Dermis blood vessel endothelial cell (primary cell): Measurements from ENCODE around the gene PHF1. TPM values are rescaled to one million over a fixed set of nuclear protein-coding genes. Genes with fewer than 3 reads are reported as not detected.
"Not testable (repeated sequence)": the region's sequence is repeated elsewhere in the genome, so short reads cannot be mapped to it uniquely, and the experiment has no call there.

Experiments used
- DNase-seq: peaks from one replicate; pipeline ENCODE4 v3.0.0; 2010
- total RNA-seq: library from RNA; depleted of rRNA; stranded (reverse); fragments of >200 nt; gene quantifications from 2 replicates; pipeline ENCODE4 v1.2.3, GENCODE V29; 2014

Gene PHF1
- total RNA-seq, 1 donor from 2014 or later: 16.5 TPM

DNA sequence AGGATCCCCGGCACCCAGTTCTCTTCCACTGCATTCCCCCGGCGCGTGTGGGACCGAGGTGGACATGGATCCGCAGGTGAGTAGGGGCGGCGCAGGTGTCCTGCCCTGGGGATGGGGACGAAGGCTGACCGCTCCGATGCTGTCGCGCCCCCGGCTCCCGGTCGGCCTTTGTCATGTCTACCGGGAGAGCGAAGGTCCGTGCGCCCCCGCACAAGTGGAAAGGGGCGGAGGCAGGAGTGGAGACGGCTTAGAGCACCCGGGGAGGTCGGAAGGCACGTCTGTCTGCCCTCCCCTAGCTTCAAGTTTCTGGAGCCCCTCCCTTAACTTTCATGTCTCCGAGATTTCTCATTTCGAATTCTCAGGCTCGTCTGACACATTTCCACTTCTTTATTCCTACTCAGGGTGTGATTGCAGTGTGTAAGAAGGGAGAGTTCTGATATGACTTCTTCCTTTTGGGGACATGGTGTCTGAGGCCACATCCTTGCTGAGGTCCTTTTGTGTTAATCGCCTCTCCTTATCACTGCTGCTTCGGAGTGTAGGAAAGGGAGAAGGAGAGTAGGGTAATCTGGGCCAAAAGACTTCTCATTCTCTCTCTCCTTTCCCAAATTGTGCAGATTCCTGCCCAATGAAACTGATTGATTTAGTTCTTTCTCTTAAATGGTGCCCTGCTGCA is 18.8 kb upstream of the PHF1 start:
- DNase-seq: peak; percentile 43

- DNase-seq: no peak
These were observed 18.2 kb upstream of the PHF1 start for GRCh38 chr6:33392595-33392948.

GRCh38 chr6:33392979-33393378 is 17.8 kb upstream of the PHF1 start:
- DNase-seq: no peak

DNA sequence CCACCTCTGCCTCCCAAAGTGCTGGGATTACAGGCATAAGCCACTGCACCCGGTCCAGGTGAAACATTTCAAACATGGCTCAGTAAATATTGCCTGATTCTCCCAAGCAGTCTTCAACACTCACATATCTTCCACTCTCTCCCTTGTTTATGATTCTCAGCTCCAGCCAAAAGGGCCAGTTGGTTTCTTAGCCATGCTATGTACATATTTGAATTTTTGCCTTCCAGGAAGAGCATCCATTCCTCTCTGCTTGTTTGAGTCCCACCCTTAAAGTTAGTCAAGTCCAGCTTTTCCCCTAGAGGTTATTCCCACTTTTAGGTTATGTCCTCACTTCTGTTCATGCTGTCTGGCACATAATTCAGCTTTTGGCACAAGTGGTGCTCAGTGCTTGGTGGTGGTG is 13.3 kb upstream of the PHF1 start:
- DNase-seq: no peak

DNA sequence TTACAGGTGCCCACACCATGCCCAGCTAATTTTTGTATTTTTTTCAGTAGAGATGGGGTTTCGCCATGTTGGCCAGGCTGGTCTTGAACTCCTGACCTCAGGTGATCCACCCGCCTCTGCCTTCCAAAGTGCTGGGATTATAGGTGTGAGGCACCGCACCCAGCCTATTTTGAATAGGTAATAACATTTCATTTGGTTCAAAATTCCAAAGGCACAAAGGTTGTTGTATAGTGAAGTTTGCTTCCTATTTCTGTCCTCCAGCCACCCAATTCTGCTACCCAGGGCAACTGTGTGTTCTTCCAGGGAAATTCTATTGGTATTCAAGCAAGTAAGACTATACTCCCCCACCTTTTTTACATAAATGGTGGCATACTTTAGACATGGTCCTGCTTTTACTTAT is 12.2 kb upstream of the PHF1 start:
- not testable (repeated sequence) for DNase-seq

- DNase-seq: not testable (repeated sequence)
These were observed 10.9 kb upstream of the PHF1 start for GRCh38 chr6:33399881-33400280.

GRCh38 chr6:33404884-33405283 is 5.9 kb upstream of the PHF1 start:
- DNase-seq: no peak

GRCh38 chr6:33405386-33405940 is 5.4 kb upstream of the PHF1 start:
- no peak for DNase-seq

GRCh38 chr6:33406126-33406525 is 4.7 kb upstream of the PHF1 start:
- DNase-seq: no peak

GRCh38 chr6:33407132-33407718 is 3.6 kb upstream of the PHF1 start:
- peak; percentile 76 for DNase-seq

DNA sequence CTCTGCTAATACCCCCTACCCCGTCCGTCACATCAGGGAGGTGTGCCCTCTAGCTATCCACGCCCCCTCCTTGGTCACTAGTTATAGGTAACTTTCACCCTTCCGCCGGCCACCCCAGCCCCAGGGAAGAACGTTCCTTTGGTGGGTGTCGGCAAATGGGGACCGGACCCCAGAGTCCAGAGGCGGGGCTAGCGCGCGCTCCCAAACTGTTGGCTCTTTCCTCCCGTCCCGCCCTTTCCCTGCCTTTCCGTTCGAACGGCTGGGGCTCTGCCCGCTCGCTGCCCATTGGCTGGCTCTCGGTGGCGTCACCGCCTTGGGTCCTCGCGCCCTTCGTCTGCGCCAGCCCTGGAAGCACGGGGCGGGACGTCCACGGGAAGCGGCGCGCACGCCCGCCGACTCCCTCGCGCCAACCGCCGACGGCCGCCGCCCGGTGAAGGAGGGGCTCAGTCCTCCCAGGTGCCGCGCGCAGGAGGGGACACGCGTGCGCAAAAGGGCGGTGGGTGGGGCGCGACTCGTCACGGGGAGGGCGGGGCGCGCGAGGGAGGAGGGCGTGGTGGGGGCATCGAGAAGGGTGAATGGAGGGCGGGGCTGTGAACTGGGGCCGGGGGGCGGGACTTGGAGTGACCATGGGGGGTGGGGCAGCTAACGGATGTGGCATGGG is 634 bp upstream of the PHF1 start:
- DNase-seq: peak; percentile 99

DNA sequence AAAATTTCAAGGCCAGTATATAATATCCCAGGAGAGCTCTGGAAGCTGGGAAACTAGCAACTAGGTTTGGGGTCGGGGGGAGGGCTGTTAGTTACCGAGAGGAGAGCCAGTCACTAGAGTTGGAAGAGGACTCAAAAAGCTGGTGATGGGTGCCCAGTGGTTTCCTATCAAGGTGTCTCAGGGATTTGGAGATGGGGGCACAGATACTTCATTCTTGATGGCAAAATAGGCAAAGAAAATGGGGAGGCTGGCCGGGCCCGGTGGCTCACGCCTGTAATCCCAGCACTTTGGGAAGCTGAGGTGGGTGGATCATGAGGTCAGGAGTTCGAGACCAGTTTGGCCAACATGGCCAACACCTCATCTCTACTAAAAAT is 805 bp downstream of the PHF1 start:
- no peak for DNase-seq

- no peak for DNase-seq
These were observed 1.6 kb downstream of the PHF1 start for GRCh38 chr6:33412140-33413009.

DNA sequence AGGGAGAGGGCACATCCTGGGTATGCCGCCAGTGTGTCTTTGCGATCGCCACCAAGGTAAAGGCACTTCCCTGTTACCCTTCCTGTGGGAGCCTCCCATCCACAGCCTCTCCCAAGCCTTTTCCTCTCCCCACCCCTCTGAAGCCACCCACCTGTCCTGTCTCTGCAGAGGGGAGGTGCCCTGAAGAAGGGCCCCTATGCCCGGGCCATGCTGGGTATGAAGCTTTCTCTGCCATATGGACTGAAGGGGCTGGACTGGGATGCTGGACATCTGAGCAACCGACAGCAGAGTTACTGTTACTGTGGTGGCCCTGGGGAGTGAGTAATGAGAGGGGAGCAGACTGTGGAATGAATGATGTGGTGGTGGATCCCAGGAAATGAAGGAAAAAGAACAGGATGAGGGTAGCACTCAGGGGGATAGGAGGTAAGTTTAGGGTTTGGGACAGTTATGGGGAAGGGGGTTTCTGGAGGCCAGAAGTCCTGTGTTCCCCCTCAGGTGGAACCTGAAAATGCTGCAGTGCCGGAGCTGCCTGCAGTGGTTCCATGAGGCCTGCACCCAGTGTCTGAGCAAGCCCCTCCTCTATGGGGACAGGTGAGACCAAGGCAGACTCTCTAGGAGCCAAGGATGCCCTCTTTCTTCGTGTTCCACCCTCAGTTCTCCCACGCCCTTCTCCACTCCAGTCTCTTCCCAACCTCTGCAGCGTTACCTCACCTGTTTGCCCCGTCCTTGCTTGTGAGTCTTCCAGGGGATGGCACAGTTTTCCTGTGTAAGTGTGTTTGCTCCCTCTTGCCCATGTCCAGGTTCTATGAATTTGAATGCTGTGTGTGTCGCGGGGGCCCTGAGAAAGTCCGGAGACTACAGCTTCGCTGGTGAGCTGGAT is 2.7 kb downstream of the PHF1 start:
- DNase-seq: no peak

GRCh38 chr6:33414592-33415271 is 3.9 kb downstream of the PHF1 start:
- peak; percentile 52 for DNase-seq

GRCh38 chr6:33415831-33416230 is 5.0 kb downstream of the PHF1 start:
- no peak for DNase-seq

GRCh38 chr6:33416386-33417127 is 5.7 kb downstream of the PHF1 start:
- no peak for DNase-seq

DNA sequence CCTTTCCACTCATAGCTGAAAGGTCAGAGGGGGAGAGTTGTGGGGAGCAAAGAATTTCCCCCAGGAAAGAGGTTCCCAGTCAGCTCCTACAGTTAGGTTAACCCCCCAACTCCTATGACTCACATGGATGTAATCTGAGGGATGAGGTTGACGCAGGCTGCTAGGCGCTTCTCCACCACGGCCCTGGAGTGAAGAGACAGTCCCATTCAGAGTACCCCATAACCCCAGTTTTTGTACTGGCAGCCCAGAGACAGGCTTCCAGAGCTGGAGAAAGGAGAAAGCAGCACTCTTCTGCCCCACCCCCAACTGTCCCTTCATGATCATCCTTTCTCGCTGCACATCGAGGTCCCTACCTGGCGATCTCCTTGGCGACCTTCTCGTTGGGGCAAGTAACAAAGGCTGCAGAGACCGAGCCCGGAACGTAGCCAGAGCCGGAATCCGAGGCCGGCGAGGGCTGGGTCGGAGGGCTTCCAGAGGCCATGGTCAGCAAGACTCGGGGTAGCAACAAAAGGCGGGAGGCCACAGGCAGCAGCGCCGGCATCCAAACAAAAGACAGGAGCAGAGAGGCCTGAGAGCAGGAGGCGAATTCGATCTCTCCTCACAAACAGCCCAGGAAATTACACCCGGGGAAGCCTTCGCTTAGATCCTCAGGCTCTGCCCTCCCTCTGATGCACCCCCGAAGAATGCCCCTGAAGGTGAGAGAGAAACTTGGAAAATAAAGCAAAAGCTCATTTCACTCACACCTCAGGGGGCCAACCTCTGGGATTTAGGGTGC is 6.5 kb downstream of the PHF1 start:
- DNase-seq: peak; percentile 50

- DNase-seq: peak; percentile 100
These were observed 7.3 kb downstream of the PHF1 start, which contains the start of gene CUTA for GRCh38 chr6:33417903-33418689. Gene CUTA, minus strand, starts transcription at chr6:33418107. Its CDS starts 107 bp downstream, at chr6:33418000.
